ENCODE data around the gene SERPINB6. TPM values are rescaled to one million over a fixed set of nuclear protein-coding genes. Genes with fewer than 3 reads are reported as not detected.
"Not testable (repeated sequence)": the region's sequence is repeated elsewhere in the genome, so short reads cannot be mapped to it uniquely, and the experiment has no call there.

Gene SERPINB6
- total RNA-seq, 1 donor from 2014 or later, result 108 TPM

- DNase-seq (ENCODE audit: low read depth in 2 of 2), result no peak
These were observed 56.2 kb downstream of the SERPINB6 start for GRCh38 chr6:2915150-2915549.

- DNase-seq (ENCODE audit: low read depth in 2 of 2), result no peak
These were observed 57.1 kb downstream of the SERPINB6 start for GRCh38 chr6:2914318-2914660.

GRCh38 chr6:2913621-2914317 lies 57.6 kb downstream of the SERPINB6 start:
- no peak for DNase-seq (ENCODE audit: low read depth in 2 of 2)

GRCh38 chr6:2911171-2911570 lies 60.2 kb downstream of the SERPINB6 start:
- DNase-seq (ENCODE audit: low read depth in 2 of 2), result no peak

GRCh38 chr6:2909718-2910117 lies 61.6 kb downstream of the SERPINB6 start:
- no peak for DNase-seq (ENCODE audit: low read depth in 2 of 2)

GRCh38 chr6:2909051-2909606 lies 62.2 kb downstream of the SERPINB6 start:
- not testable (repeated sequence) for DNase-seq (ENCODE audit: low read depth in 2 of 2)

- not testable (repeated sequence) for DNase-seq (ENCODE audit: low read depth in 2 of 2)
These were observed 62.9 kb downstream of the SERPINB6 start for GRCh38 chr6:2908516-2908915.

GRCh38 chr6:2903411-2904185 lies 67.8 kb downstream of the SERPINB6 start:
- not testable (repeated sequence) for DNase-seq (ENCODE audit: low read depth in 2 of 2)

- DNase-seq (ENCODE audit: low read depth in 2 of 2), result not testable (repeated sequence)
These were observed 69.5 kb downstream of the SERPINB6 start for GRCh38 chr6:2901645-2902502.

GRCh38 chr6:2900821-2901644 lies 70.3 kb downstream of the SERPINB6 start:
- peak in 1 of 2 donors; percentile 49 for DNase-seq (ENCODE audit: low read depth in 2 of 2)

- DNase-seq (ENCODE audit: low read depth in 2 of 2), result no peak
These were observed 71.1 kb downstream of the SERPINB6 start for GRCh38 chr6:2900221-2900807.

- DNase-seq (ENCODE audit: low read depth in 2 of 2), result no peak
These were observed 71.8 kb downstream of the SERPINB6 start for GRCh38 chr6:2899596-2899995.

Other genes starting within 250 kb of the SERPINB6 start
- gene MYLK4, start 220.6 kb downstream of the SERPINB6 start, total RNA-seq, result 0.39 and 0.51 TPM in 2 replicates
- gene WRNIP1, start 206.2 kb downstream of the SERPINB6 start, total RNA-seq, result 43.3 and 49.1 TPM in 2 replicates
- gene SERPINB1, start 129.7 kb downstream of the SERPINB6 start, total RNA-seq, result 18.3 and 36.3 TPM in 2 replicates
- 93.9 and 128 TPM in 2 replicates for gene SERPINB9, start 68.3 kb downstream of the SERPINB6 start, total RNA-seq
- 12.2 and 24.9 TPM in 2 replicates for gene NQO2, start 28.3 kb upstream of the SERPINB6 start, total RNA-seq
- 19.8 and 27.6 TPM in 2 replicates for gene RIPK1, start 96.9 kb upstream of the SERPINB6 start, total RNA-seq
- gene BPHL, start 147.1 kb upstream of the SERPINB6 start, total RNA-seq, result 10.0 and 10.1 TPM in 2 replicates
- gene TUBB2A, start 186.0 kb upstream of the SERPINB6 start, total RNA-seq, result 41.0 and 63.2 TPM in 2 replicates